Skin epidermis (tissue), 12 donors: ENCODE measurements around the gene HSBP1L1.
A peak's percentile ranks its signal among the peaks of the same experiment; 100 is the strongest.

Source experiments
- H3K27ac ChIP-seq, 21 experiments: fragments of 200-600 bp; sonication (generic) in 11 of 21; one replicate each; pipeline ENCODE4 v1.5.0; 2020; ENCODE audit warnings: mild to moderate bottlenecking in 3 of 21, inconsistent platforms in 2 of 21, moderate library complexity in 2 of 21
- H3K4me3 ChIP-seq, 7 experiments: fragments of 200-600 bp; sonication (generic) in 2 of 7; one replicate each; pipeline ENCODE4 v1.5.0; 2020; ENCODE audit warnings: inconsistent platforms in 2 of 7, mild to moderate bottlenecking in 2 of 7, moderate library complexity in 1 of 7

Gene HSBP1L1

GRCh38 chr18:79927607-79928562, 36.6 kb upstream of the HSBP1L1 start:
- no peak overlapping the region for H3K27ac ChIP-seq
- no peak overlapping the region for H3K4me3 ChIP-seq

- Histone ChIP-seq H3K4me3 (no peak overlapping the region), H3K27ac (no peak overlapping the region)
Measured at GRCh38 chr18:79928563-79928960, 35.9 kb upstream of the HSBP1L1 start.

- Histone ChIP-seq H3K27ac (no peak overlapping the region), H3K4me3 (no peak overlapping the region)
Measured at GRCh38 chr18:79930020-79930642, 34.3 kb upstream of the HSBP1L1 start.

GRCh38 chr18:79931475-79931874, 33.0 kb upstream of the HSBP1L1 start:
- H3K27ac ChIP-seq = no peak overlapping the region
- H3K4me3 ChIP-seq = no peak overlapping the region

GRCh38 chr18:79932907-79933306, 31.5 kb upstream of the HSBP1L1 start:
- Histone ChIP-seq H3K4me3 (no peak overlapping the region), H3K27ac (no peak overlapping the region)

- Histone ChIP-seq H3K27ac (no peak overlapping the region), H3K4me3 (no peak overlapping the region)
Measured at GRCh38 chr18:79933765-79934164, 30.7 kb upstream of the HSBP1L1 start.

GRCh38 chr18:79934311-79935097, 29.9 kb upstream of the HSBP1L1 start:
- no peak overlapping the region for H3K4me3 ChIP-seq
- H3K27ac ChIP-seq = peak overlapping the region in 1 of 21 experiments; percentile 6

- Histone ChIP-seq H3K27ac (no peak overlapping the region), H3K4me3 (no peak overlapping the region)
Measured at GRCh38 chr18:79935098-79935480, 29.4 kb upstream of the HSBP1L1 start.

- no peak overlapping the region for H3K27ac ChIP-seq
- no peak overlapping the region for H3K4me3 ChIP-seq
Measured at GRCh38 chr18:79935499-79935898, 28.9 kb upstream of the HSBP1L1 start.

- Histone ChIP-seq H3K27ac (no peak overlapping the region), H3K4me3 (no peak overlapping the region)
Measured at GRCh38 chr18:79935925-79936324, 28.5 kb upstream of the HSBP1L1 start.

- H3K27ac ChIP-seq = no peak overlapping the region
- H3K4me3 ChIP-seq = no peak overlapping the region
Measured at GRCh38 chr18:79936641-79937040, 27.8 kb upstream of the HSBP1L1 start.

- no peak overlapping the region for H3K27ac ChIP-seq
Measured at GRCh38 chr18:79937103-79937860, 27.2 kb upstream of the HSBP1L1 start.

GRCh38 chr18:79938196-79938595, 26.2 kb upstream of the HSBP1L1 start:
- no peak overlapping the region for H3K27ac ChIP-seq
- no peak overlapping the region for H3K4me3 ChIP-seq

More at GRCh38 chr18:79937103-79937860, 27.2 kb upstream of the HSBP1L1 start:
- H3K4me3 ChIP-seq = no peak overlapping the region

- Histone ChIP-seq H3K4me3 (no peak overlapping the region), H3K27ac (no peak overlapping the region)
Measured at GRCh38 chr18:79939096-79939495, 25.3 kb upstream of the HSBP1L1 start.

- H3K27ac ChIP-seq = peak overlapping the region in 1 of 21 experiments; percentile 6
- no peak overlapping the region for H3K4me3 ChIP-seq
Measured at GRCh38 chr18:79940126-79940813, 24.2 kb upstream of the HSBP1L1 start.

- Histone ChIP-seq H3K4me3 (no peak overlapping the region), H3K27ac (peak overlapping the region in 1 of 21 experiments; percentile 6)
Measured at GRCh38 chr18:79940814-79941472, 23.5 kb upstream of the HSBP1L1 start.

GRCh38 chr18:79941473-79942119, 22.8 kb upstream of the HSBP1L1 start:
- Histone ChIP-seq H3K27ac (peak overlapping the region in 1 of 21 experiments; percentile 26), H3K4me3 (no peak overlapping the region)

- Histone ChIP-seq H3K4me3 (no peak overlapping the region), H3K27ac (peak overlapping the region in 2 of 21 experiments; percentile 26 to 33)
Measured at GRCh38 chr18:79942211-79942610, 22.2 kb upstream of the HSBP1L1 start.
